Keratinocyte (primary cell): Measurements from ENCODE around the gene TAC3. TPM values are rescaled to one million over a fixed set of nuclear protein-coding genes. Genes with fewer than 3 reads are reported as not detected.

Source experiments
- DNase-seq: peaks from one replicate; pipeline ENCODE4 v3.0.0-alpha.2; 2011; ENCODE audit warnings: low read depth, missing footprints, low spot score
- FAIRE-seq: peaks from 2 replicates; lab custom pipeline; 2011; peaks lifted over from hg19 to GRCh38; lab: Jason Lieb, UNC
- H2AFZ ChIP-seq: 2 replicates; pipeline ENCODE4 v1.6.0; 2012; ENCODE audit warnings: low read length, control low read depth, inconsistent platforms; ENCODE audit not compliant: control insufficient read depth
- H3K27ac ChIP-seq: 2 replicates; pipeline ENCODE4 v1.5.1; 2011; ENCODE audit warnings: low read length; ENCODE audit not compliant: control insufficient read depth, insufficient read depth
- H3K27me3 ChIP-seq: 3 replicates; pipeline ENCODE4 v1.6.0; 2011; ENCODE audit warnings: low read length; ENCODE audit not compliant: control insufficient read depth, insufficient read depth; ENCODE audit errors: extremely low read depth
- H3K36me3 ChIP-seq, 2 experiments: 2 replicates in 1 of 2; 3 replicates in 1 of 2; pipeline ENCODE4 v1.5.1; 2011; ENCODE audit warnings: low read length in 2 of 2, mild to moderate bottlenecking in 1 of 2; ENCODE audit not compliant: control insufficient read depth in 2 of 2, insufficient read depth in 2 of 2; ENCODE audit errors: extremely low read depth in 1 of 2
- H3K4me1 ChIP-seq: 3 replicates; pipeline ENCODE4 v1.5.1; 2011; ENCODE audit warnings: low read length; ENCODE audit not compliant: control insufficient read depth, insufficient read depth; ENCODE audit errors: extremely low read depth
- H3K4me2 ChIP-seq: 3 replicates; pipeline ENCODE4 v1.6.0; 2011; ENCODE audit warnings: low read depth, low read length; ENCODE audit not compliant: control insufficient read depth, insufficient read depth; ENCODE audit errors: extremely low read depth
- H3K4me3 ChIP-seq, 3 experiments: fragments of 200-600 bp in 1 of 3; sonication (generic) in 1 of 3; 2 replicates in 2 of 3; 3 replicates in 1 of 3; pipeline ENCODE4 v1.5.1; 2011 to 2016; ENCODE audit warnings: low read length in 3 of 3, mild to moderate bottlenecking in 3 of 3, control low read depth in 2 of 3, inconsistent platforms in 1 of 3, low read depth in 1 of 3, mixed read lengths in 1 of 3, mixed run types in 1 of 3, moderate library complexity in 1 of 3; ENCODE audit not compliant: control insufficient read depth in 2 of 3, insufficient read depth in 2 of 3; ENCODE audit errors: extremely low read depth in 1 of 3
- H3K79me2 ChIP-seq: 2 replicates; pipeline ENCODE4 v1.6.0; 2012; ENCODE audit warnings: low read length; ENCODE audit not compliant: control insufficient read depth, insufficient read depth
- H3K9ac ChIP-seq: 3 replicates; pipeline ENCODE4 v1.6.0; 2011; ENCODE audit warnings: low read length; ENCODE audit not compliant: control insufficient read depth, insufficient read depth; ENCODE audit errors: extremely low read depth
- H3K9me1 ChIP-seq: 3 replicates; pipeline ENCODE4 v1.6.0; 2011; ENCODE audit warnings: low read length; ENCODE audit not compliant: control insufficient read depth, insufficient read depth; ENCODE audit errors: extremely low read depth
- H3K9me3 ChIP-seq: 2 replicates; pipeline ENCODE4 v1.5.1; 2012; ENCODE audit warnings: low read depth, low read length; ENCODE audit not compliant: control insufficient read depth
- H4K20me1 ChIP-seq: 3 replicates; pipeline ENCODE4 v1.6.0; 2011; ENCODE audit warnings: low read length; ENCODE audit not compliant: control insufficient read depth, insufficient read depth; ENCODE audit errors: extremely low read depth
- CTCF ChIP-seq, 3 experiments: IDR thresholded peaks in 1 of 3; conservative IDR thresholded peaks in 1 of 3; optimal IDR thresholded peaks in 1 of 3; 2 replicates in 2 of 3; 3 replicates in 1 of 3; pipeline versions ENCODE3 to v1.5.1; 2011; ENCODE audit warnings: low read length in 3 of 3, mild to moderate bottlenecking in 3 of 3, moderate library complexity in 2 of 3, control low read depth in 1 of 3, inconsistent platforms in 1 of 3; ENCODE audit not compliant: insufficient read depth in 2 of 3; ENCODE audit errors: extremely low read depth in 1 of 3
- EZH2 ChIP-seq: IDR thresholded peaks from one replicate; pipeline ENCODE4 v1.6.1; 2012; ENCODE audit warnings: inconsistent platforms, mild to moderate bottlenecking, low read length, moderate library complexity
- dilution Hi-C: fragments of 300-500 bp; cut with MboI; formaldehyde crosslinking; loops from one replicate; pipeline ENCODE4 v1.7.0; 2020; ENCODE audit warnings: low sequenced_read_pairs; ENCODE audit not compliant: extremely low pct_ligation_motif_present
- polyA plus RNA-seq, 5 experiments: library from polyadenylated mRNA; depleted of rRNA in 3 of 5; stranded (reverse) in 3 of 5; stranded (forward) in 1 of 5; unstranded in 1 of 5; fragments of >200 nt; gene quantifications; 1 replicate in 1 of 5; 2 replicates in 3 of 5; 3 replicates in 1 of 5; pipeline versions ENCODE4 v1.2.1 to v1.2.3, GENCODE V29; 2011 to 2012; ENCODE audit warnings: missing spikeins in 2 of 5, low read depth in 1 of 5, low replicate concordance in 1 of 5

TAC3 gene
- polyA plus RNA-seq, 1 donor (not counting 4 experiments of a cell fraction or from before 2014, with no cell fraction given) = not detected

- no peaks in the 10 kb centered on the region for H4K20me1 ChIP-seq
- H3K4me3 ChIP-seq = no peak overlapping the region
- H3K9me3 ChIP-seq = no peaks in the 10 kb centered on the region
- FAIRE-seq (no peak), DNase-seq (no peak)
- no peak for TF ChIP-seq EZH2
- no peak for TF ChIP-seq CTCF (optimal IDR thresholded peaks at IDR 0.05 in 1 of 3, IDR thresholded peaks at IDR 0.05 in 1 of 3, conservative IDR thresholded peaks at IDR 0.05 in 1 of 3; ENCODE audit: extremely low read depth in 1 of 3, insufficient read depth in 2 of 3, low read length in 3 of 3)
- no peaks in the 10 kb centered on the region for H3K9me1 ChIP-seq
- H3K27me3 ChIP-seq = no peaks in the 10 kb centered on the region
- no peaks in the 10 kb centered on the region for H3K36me3 ChIP-seq
- no peaks in the 10 kb centered on the region for H3K79me2 ChIP-seq
- dilution Hi-C loops = no loop called here
- peaks cover 14% of the 10 kb centered on the region for H3K4me1 ChIP-seq
- no peak overlapping the region for H2AFZ ChIP-seq
- no peak overlapping the region for H3K4me2 ChIP-seq
- H3K27ac ChIP-seq = no peak overlapping the region
- H3K9ac ChIP-seq = no peak overlapping the region
Observed at GRCh38 chr12:56980941-56981530, 35.3 kb downstream of the TAC3 start.

DNA sequence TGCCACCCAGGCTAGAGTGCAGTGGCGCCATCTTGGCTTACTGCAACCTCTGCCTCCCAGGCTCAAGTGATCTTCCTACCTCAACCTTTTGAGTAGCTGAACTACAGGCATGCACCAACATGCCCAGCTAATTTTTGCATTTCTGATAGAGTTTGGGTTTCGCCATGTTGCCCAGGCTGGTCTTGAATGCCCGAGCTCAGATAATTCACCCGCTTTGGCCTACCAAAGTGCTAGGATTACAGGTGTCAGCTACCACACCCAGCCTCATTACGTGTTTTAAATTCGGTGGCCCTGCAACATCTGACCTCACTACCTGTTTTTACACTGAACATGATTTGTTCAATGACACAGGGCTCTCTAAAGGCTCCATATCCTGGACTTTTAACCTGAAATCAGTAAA lies 36.1 kb downstream of the TAC3 start:
- FAIRE-seq = no peak
- Histone ChIP-seq H2AFZ (peak overlapping the region; percentile 6), H3K9me3 (no peaks in the 10 kb centered on the region), H3K4me2 (peak overlapping the region; percentile 10), H3K4me1 (peaks cover 10% of the 10 kb centered on the region), H3K9me1 (no peaks in the 10 kb centered on the region), H3K27me3 (no peaks in the 10 kb centered on the region), H3K4me3 (no peak overlapping the region), H3K27ac (no peak overlapping the region), H3K36me3 (no peaks in the 10 kb centered on the region), H3K9ac (no peak overlapping the region), H3K79me2 (no peaks in the 10 kb centered on the region), H4K20me1 (no peaks in the 10 kb centered on the region)
- TF ChIP-seq CTCF (optimal IDR thresholded peaks at IDR 0.05 in 1 of 3, IDR thresholded peaks at IDR 0.05 in 1 of 3, conservative IDR thresholded peaks at IDR 0.05 in 1 of 3; ENCODE audit: extremely low read depth in 1 of 3, insufficient read depth in 2 of 3, low read length in 3 of 3) = no peak
- no peak for TF ChIP-seq EZH2
- dilution Hi-C loops = no loop called here
- no peak for DNase-seq
